Stimulated activated CD4-positive, alpha-beta T cell treated with anti-CD3 and anti-CD28 coated beads, Interleukin-4, amount 100 ng/mL, for 1 hour (primary cell): Measurements from ENCODE around the gene HIGD1A.

ENCODE experiments used
- DNase-seq: peaks from one replicate; pipeline ENCODE4 v3.0.0-alpha.2; 2020

Gene HIGD1A

GRCh38 chr3:42733501-42734262, 70.6 kb downstream of the HIGD1A start:
- DNase-seq, result no peak
